ENCODE data around the gene NDUFA7. TPM values are rescaled to one million over a fixed set of nuclear protein-coding genes. Genes with fewer than 3 reads are reported as not detected.
A peak's percentile ranks its signal among the peaks of the same experiment; 100 is the strongest.

NDUFA7 gene
- total RNA-seq: 76.6 and 77.9 TPM in 2 replicates

DNA sequence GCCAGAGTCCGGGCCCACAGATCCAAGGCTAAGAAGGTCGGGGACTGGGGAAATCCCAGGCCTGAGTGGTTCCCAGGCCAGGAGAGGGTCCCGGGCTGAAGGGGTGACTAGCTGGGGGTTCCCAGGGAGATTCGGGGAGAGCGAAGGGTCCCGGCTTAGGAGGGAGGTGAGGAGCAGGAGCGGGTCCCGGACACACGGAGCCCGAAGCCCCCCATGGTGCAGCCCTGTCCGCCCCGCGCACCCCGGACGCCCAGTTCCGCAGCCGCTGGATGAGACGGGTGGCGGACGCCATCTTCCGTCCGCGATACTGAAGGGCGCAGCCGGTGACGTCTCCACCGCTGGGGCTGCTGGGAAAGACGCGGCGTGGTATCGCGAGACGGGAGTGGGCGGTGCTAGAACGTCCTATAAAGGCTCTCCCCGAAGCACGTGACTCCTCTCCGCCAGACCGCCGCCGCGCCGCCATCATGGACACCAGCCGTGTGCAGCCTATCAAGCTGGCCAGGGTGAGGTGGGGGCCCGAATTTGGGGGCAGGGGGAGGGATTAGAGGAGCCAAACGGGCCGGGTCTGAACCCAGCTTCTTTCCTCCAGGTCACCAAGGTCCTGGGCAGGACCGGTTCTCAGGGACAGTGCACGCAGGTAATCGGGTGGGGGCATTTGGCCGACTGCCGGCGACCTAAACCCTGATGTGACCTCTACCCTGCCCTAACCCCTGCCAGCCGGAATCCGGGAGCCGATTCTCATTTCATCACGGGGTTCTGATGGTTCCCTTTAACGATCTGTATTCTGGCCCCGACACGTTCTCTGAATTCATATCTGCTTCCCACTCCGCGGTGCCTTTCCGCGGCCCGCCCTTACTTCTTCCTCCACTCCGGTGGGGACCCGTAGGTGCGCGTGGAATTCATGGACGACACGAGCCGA is at the start of gene NDUFA7, which contains the start of gene RPS28:
NDUFA7 (minus strand) TSS at position 309 of the 919 bp plus-strand sequence; CDS start at position 292, 17 bp downstream.
RPS28 (plus strand) TSS at position 430 of the 919 bp plus-strand sequence; CDS start at position 465, 35 bp downstream.
- H3K4me3 ChIP-seq (ENCODE audit: low read depth, low read length): peak within 1 kb of the TSS; percentile 94
- DNase-seq (ENCODE audit: low read depth): peak; percentile 43
- TF ChIP-seq, protein P1, sequence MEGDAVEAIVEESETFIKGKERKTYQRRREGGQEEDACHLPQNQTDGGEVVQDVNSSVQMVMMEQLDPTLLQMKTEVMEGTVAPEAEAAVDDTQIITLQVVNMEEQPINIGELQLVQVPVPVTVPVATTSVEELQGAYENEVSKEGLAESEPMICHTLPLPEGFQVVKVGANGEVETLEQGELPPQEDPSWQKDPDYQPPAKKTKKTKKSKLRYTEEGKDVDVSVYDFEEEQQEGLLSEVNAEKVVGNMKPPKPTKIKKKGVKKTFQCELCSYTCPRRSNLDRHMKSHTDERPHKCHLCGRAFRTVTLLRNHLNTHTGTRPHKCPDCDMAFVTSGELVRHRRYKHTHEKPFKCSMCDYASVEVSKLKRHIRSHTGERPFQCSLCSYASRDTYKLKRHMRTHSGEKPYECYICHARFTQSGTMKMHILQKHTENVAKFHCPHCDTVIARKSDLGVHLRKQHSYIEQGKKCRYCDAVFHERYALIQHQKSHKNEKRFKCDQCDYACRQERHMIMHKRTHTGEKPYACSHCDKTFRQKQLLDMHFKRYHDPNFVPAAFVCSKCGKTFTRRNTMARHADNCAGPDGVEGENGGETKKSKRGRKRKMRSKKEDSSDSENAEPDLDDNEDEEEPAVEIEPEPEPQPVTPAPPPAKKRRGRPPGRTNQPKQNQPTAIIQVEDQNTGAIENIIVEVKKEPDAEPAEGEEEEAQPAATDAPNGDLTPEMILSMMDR (conservative IDR thresholded peaks at IDR 0.05; ENCODE audit: low read depth, low read length): no peak

DNA sequence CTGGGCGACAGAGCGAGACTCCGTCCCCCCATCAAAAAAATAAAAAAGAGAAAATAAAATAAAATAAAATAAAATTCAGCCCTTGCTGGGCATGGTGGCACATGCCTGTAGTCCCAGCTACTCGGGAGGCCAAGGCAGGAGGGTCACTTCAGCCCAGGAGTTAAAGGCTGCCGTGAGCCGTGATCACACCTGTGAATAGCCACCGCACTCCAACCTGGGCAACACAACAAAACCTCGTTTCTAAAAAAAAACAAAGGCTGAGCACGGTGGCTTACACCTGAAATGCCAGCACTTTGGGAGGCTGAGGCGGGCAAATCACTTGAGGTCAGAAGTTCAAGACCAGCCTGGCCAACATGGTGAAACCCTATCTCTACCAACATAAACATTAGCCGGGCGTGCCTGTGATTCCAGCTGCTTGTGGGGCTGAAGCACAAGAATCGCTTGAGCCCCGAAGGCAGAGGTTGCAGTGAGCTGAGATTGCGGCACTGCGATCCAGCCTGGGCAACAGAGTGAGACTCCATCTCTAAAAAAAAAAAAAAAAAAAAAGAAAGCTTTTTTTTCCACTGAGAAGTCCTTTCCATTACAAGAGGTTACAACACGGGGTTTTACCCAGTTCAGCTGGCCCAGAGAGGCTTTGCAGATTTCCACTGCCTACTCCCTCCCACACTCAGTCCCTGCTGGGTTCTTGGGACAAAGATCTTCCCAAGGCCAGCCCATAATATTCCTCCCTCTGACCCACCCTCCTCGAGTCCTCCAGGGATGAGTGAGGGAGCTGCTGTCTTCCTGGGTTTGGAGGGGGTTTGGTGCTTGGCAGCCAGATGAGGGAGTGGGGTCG is 49.2 kb upstream of the NDUFA7 start:
- DNase-seq (ENCODE audit: low read depth): no peak
- TF ChIP-seq, protein P1 (conservative IDR thresholded peaks at IDR 0.05; ENCODE audit: low read depth, low read length): no peak
- H3K4me3 ChIP-seq (ENCODE audit: low read depth, low read length): no peak overlapping the region

DNA sequence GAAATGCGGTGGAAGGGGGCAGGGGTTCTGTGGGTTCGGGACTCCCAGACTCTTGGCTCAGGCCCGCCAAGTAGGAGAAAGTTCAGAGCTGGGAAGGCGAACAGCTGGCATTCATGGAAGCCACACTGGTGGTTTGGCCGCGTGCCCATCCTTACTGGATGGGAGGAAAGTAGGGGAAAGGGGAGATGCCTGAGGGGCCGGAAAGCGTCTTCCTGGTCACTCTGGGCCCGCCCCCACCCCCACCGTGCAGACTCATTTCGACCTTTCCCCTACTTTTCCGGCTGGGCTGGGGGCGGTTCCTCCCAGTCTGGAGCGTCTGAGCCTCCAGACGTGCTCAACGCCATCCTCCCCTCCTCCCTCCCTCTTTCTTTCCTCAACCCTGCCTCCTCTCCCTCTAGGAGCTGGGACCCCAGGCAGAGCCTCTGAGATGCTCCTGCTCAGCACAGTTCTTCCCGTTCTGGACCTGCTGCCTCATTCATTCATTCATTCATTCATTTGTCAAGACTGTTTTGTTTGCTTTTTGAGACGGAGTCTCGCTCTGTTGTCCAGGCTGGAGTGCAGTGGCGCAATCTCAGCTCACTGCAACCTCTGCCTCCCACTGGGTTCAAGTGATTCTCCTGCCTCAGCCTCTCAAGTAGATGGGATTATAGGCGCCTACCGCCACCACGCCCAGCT is 46.3 kb upstream of the NDUFA7 start:
- no peak for DNase-seq (ENCODE audit: low read depth)
- H3K4me3 ChIP-seq (ENCODE audit: low read depth, low read length): peak overlapping the region; percentile 34
- TF ChIP-seq, protein P1 (conservative IDR thresholded peaks at IDR 0.05; ENCODE audit: low read depth, low read length): no peak

DNA sequence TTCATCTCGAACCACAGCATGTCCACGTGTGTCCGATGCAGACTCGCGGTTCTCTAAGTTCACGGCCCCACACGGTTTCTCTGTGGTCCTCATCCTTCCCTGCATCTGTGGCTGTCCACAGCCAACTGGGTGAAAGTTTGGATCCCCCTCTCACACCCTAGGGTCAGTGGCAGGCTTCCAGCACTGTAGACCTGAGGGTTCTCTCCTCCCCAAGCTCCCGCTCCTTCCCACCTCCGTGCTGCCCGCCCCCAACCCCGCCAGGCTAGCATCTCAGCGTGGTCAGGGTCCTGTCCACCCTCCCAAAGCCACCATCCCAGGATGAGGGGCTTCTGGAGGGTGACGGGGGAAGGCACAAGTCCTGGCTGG is 45.8 kb upstream of the NDUFA7 start:
- H3K4me3 ChIP-seq (ENCODE audit: low read depth, low read length): peak overlapping the region; percentile 34
- TF ChIP-seq, protein P1 (conservative IDR thresholded peaks at IDR 0.05; ENCODE audit: low read depth, low read length): no peak
- no peak for DNase-seq (ENCODE audit: low read depth)

DNA sequence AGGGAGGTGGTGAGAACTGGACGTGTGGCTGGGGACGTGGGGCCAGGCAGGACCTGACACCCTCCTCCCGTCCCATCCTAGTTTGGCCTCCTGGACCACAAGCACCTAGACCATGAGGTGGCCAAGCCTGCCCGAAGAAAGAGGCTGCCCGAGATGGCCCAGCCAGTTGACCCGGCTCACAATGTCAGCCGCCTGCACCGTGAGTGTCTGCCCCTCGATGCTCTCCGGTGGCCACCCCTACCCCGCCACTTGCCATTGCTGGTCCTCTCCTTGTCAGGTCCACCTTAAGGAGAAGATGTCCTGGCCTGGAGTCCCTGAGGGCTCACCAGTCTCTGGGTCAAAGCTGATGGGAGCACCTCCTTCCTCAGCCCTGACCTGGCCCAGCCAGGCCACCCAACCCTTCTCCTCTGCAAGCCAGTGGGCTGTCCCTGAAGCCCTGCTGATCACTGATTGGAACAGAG is 45.0 kb upstream of the NDUFA7 start:
- peak overlapping the region; percentile 77 for H3K4me3 ChIP-seq (ENCODE audit: low read depth, low read length)
- DNase-seq (ENCODE audit: low read depth): no peak
- TF ChIP-seq, protein P1 (conservative IDR thresholded peaks at IDR 0.05; ENCODE audit: low read depth, low read length): no peak
